ENCODE results near the gene EFCAB6.

GRCh38 chr22:43745783-43746356 lies 66.2 kb downstream of the EFCAB6 start:
- TF ChIP-seq POLR2AphosphoS5 (IDR thresholded peaks at IDR 0.05; ENCODE audit: low read depth, low read length) (no peak), POLR2A (IDR thresholded peaks at IDR 0.05; ENCODE audit: low read depth, low read length) (no peak), TAF1 (IDR thresholded peaks at IDR 0.05; ENCODE audit: borderline replicate concordance, low read depth, low read length) (no peak)
